DMS53 treated with DMSO at 0.1 percent for 48 hours (cell line): ENCODE measurements around the gene SLC15A4.
"Not testable (repeated sequence)": the region's sequence is repeated elsewhere in the genome, so short reads cannot be mapped to it uniquely, and the experiment has no call there.

Experiments used
- DNase-seq: peaks from one replicate; lab custom pipeline; 2025; ENCODE audit not compliant: unreplicated experiment; lab: John Stamatoyannopoulos, UW

Gene SLC15A4

DNA sequence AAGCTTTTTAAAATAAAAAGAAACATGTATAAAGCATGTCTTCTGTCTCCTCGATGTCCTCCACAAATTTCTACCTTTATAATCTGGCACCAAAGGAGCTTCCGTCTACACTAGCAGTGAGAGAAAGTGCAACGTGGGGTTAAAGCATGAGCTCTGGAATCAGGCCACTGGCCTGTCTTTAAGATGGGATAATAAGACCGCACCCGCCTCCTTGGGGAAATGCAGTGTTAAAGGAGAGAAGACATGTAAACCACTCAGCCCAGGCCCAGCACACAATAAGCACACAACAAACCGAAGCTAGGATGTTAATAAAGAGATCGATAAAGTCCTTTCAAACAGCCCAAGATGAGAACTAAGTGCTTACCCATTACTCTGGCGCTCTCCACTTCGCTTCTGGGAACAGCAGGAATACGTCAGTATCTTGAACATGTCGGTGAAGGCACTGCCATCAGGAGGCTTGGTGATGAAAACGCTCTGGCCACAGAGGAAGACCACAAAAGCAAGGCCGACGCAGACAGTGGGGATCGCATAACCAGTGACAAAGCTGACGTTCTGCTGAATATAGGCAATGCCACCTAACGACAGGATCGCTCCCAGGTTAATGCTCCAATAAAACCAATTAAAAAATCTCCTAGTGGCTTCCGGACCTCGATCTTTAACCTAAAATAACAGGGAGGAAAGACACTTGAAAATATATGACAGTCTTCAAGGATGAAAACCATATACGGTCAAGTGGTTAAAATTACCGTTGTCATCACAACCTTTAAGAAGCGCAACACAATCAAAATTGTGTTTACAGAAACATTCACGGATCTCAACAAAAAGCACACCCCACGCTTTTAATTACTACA lies 9.1 kb downstream of the SLC15A4 start:
- no peak for DNase-seq

DNA sequence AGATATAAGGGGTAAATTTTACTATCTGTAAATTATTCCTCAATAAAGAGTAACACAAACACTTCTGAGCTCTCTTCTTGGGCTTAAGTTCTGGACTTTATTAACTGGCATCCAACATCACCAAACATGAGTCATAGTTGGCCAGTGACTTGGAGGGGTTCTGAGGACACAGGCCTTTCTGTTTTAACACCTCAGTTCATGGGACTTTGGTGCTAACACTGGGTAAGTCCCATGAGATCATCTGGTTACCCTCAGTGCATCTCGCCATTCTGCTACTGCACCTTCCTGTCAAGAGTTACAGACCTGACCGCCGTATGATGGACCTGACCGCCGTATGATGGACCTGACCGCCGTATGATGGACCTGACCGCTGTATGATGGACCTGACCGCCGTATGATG lies 9.9 kb downstream of the SLC15A4 start:
- no peak for DNase-seq

DNA sequence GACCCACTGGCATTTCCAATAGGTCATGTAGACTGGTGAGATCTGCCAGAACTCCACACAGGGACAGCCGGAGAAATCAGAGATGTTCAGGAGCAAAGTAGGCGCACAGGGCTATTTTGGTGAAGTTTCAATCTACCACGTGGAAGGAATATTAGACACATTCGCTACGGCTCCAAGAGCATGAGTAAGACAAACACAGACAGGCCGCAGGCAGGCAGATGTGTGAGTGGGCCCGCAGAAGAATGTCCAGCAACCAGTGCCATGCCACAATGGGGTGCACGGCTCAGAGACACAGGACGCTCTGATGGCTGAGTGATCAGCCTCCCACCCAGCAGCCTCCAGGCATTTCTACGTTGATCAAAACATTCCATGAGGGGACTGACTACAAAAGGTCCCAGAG lies 10.4 kb downstream of the SLC15A4 start:
- no peak for DNase-seq

DNA sequence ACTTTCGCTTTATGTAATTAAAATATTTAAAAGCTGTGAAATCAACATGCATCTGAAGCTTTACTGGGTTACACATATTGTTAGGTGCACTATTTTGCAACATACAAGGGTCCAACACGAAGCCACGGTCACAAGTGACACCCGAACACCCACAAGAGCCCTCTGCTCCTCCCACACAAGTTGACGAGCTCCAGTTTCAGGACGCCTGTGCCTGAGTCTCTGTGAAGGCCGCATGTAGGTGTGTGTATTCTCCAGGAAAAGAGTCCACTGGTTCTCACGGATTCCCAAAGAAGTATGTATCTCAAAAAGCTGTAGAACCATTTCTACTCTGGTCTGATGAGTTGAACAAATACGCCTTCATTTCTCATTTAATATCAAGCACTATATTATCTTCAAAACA lies 12.0 kb downstream of the SLC15A4 start:
- no peak for DNase-seq

DNA sequence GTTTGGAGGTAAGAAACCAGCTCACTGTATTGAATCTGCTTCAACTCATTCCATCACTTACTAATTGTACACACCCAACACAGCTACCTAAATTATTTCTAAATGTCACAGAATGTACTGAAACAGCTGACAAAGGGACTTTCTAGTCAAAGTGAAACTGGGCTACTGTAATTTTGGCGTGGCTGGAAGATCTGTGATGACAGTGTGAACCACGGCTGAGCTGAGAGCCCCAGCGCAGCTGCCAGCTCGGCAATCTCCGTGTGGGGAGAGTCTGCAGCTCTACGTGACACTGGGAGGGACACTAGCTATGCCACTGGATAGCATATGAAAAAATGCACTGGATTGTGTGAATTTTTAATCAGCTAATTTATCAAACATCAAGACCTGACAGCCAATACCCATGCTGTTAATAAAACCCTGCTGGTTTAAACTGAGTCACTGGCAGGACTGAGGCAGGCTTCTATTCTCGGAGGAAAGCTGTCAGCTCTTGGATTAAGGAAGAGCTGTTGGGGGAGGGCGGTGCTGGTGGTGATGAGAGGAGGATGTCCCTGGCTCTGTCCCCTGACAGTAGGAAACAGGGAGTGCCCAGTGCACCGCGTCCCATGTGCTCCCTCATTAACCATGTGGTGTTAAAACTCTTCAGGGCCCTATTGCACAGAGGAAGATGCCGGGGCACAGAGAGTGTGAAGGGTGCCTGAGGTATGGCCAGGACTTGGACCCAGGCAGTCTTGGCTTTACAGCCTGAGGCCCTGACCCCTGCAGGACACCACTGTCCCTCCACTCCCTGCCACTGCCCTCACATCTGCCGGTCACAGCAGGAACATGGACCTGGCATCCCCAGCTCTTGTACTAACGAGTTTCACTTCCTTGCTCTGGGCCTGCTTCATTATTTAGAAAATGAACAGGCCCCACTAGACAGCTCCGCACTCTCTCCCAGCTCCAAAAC lies 13.3 kb downstream of the SLC15A4 start:
- DNase-seq = no peak

DNA sequence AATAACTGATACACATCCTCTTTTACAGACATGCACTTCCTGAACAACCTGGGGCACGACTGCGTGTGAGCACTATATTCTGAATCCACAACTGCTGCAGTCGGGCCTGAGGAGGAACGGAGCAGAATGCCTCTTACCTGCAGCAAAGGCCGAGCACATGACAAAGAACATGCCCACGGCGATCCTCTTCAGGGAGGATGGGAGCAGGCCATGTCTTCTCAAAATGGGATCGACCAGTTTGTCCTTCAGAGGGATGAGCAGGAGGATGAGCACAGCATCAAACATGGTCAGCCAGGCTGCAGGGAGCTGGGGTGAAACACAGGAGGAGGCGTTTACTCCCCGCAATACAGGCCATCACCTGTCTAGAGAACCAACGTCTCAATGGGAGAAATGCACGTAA lies 15.1 kb downstream of the SLC15A4 start:
- DNase-seq = no peak

DNA sequence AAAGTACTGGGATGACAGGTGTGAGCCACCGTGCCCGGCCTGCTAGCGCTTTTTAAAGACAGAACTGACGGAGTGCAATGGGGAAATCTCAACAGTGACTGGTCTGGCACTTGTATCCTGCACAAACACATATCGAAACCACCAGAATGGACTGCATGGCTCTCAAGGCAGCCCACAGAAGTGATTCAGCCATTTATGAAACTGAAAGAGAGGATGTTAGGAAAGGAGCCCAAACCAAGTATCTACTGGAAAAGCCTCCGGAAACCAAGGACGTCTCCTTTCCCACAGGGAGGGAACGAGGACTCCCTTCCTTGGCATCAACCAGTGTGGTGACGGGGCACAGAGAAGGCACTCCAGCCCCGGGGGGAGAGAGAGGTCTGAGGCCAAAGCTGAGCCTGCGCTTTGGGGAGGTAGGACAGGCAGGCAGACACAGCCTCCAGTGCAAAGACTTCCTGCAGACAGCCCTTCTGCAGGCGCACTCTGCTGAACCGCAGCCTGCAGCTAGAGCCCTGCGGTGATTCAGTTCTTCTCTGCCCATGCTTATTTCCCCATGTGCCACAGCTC lies 16.5 kb downstream of the SLC15A4 start:
- DNase-seq = no peak

DNA sequence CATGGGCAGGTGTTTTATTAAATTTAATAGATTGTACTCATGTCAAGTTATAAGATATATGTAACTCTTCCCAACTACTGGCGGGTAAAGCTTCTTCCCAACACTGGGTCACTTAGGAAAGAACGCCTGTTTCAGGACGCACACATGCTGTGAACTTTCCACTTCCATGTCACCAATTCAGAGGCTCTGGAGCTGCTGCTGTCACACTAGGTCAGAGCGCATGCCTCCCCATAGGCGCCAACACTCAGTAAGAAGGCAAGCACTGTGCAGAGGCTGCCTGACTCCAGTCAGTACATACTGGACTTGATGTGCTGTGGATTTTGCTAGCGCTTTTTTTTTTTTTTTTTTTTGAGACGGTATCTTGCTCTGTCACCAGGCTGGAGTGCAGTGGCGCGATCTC lies 17.2 kb downstream of the SLC15A4 start:
- no peak for DNase-seq

DNA sequence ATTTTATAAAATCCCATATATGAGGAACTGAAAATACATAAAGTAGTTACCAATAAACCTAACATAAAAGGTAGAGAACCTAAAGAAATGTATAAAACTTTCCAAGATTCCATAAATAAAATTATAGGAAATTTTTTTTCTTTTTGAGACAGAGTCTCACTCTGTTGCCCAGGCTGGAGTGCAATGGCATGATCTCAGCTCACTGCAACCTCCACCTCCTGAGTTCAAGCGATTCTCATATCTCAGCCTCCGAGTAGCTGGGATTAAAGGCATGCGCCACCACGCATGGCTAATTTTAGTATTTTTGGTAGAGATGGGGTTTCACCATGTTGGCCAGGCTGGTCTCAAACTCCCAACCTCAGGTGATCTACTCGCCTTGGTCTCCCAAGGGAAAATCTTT lies 18.4 kb downstream of the SLC15A4 start:
- DNase-seq = not testable (repeated sequence)

DNA sequence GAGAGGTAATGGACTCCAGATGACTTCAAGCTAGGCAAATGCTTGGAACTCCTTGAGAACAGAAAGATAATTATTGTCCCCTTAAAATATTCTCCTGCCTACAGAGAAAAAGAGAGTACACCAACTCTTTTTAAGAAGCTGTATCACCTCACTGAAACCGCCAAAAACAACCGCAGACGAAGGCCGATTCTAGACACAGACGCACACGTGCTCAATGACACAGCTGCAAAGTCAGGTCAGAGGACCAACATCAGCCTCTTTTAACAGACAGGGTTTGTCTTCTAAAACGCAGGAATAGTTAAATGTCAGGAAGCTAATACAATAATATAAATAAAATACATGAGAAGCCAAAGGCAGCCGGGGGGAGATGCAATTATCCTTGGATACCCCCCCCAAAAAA lies 19.0 kb downstream of the SLC15A4 start:
- DNase-seq = no peak

DNA sequence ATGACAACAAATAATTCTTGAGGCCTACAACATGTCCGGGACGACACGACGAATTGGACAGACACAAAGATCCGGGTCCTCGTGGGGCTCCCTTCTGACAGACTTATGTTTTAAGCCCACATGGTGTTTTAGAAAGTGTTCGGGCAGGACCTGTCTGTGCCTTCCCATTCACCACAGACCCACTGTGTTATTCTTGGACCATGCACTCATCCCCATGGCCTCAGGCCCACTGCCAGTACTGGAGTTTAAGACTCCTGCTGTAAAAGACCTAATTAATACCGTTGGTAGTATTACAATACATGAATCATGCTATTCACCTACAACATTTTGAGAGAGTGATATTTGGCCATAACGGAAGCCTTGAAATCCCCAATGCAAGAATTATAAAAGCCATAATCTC lies 20.0 kb downstream of the SLC15A4 start:
- DNase-seq = no peak

DNA sequence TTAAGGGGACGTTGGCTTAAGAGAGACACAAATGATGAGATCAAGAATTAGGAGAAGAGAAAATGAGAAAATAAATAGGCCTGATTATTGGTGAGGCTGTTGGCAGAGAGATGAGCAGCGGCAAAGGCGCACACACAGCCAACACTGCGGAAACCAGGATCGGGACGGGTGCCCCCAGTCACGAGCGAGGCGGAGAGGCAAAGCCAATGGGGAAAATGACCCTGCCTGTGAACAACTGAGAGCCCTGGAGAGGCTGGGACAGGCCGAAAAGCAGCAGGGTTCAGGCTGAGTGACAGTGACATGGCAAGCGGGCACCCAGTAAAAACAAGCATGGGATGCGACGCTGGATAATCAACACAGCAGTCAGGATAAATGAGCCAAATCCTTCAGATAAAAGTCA lies 21.0 kb downstream of the SLC15A4 start:
- no peak for DNase-seq

DNA sequence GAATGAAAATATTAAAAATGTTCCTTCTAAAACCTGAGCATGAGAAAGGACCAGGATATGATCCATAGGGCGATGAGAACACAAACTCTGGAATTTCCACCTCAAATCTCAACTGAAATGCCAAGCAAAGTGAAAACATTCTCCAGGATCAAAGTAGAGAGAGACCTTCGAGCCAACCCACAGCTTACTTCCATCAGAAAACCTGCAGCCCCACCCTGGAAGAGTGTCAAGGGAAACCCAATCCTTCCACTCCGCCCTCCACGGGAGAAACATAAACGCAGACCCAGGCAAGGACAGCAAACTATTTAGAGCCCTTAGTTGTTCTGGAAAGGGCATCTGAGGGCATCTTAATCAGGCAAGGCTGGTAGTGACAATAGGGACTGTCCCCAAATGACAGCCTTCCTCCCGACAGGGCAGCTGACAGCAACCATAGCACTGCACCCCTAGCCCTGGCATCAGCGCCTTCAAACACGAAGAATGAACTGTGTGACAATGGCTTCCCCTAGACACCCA lies 21.8 kb downstream of the SLC15A4 start:
- no peak for DNase-seq

DNA sequence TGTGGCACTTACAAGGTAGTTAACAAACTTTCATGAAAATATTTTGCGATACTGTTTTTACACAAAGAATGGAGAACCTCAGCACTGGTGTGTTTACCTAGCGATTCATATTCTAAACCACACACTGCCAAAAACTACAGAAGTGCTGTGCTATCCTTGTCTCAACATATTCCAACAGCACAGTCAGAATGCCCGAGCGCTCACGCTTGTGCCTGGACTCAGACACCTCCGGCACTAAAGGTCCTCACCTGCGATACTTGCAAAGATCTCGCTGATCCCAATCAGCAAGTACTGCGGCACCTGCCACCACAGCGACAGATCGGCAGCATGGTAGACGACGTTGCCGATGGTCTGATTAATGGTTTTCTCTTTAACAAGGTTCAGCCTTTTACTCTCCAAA lies 23.2 kb downstream of the SLC15A4 start:
- no peak for DNase-seq

DNA sequence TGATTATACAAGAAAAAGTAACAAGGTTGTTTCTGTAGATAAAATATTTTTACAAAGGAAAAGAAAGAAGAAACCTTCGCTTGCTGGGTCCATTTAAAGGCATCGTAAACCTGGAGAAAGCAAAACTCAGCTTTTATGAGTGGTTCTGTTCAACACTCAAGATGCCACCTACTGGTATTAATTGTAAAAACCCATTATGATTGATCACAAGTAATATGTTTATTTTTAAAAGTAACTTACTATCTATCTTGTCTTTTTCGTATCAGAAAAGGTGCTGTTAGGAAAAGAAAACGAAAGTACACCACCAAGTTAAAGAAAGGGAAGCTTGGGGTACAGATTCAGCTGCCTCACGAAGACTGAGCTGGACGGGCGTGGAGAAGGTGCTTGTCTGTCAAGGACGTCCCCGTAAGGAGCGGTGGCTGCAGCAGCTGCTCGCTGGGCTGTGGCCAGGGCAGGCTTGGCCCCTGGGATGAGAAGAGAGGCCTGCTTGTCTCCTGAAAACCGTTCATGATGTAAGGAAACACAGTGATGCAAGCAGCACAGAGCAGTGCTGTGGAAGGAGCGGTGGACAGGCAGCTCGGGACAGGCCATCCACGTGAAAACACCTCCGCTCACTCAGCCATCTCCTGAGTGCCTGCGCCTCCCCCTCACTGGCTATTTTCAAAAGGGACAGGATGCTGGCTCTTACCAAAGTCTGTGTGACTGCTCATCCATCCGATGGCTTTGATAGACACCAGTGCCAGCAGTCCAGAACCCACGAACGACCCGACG lies 25.0 kb downstream of the SLC15A4 start:
- DNase-seq = no peak

DNA sequence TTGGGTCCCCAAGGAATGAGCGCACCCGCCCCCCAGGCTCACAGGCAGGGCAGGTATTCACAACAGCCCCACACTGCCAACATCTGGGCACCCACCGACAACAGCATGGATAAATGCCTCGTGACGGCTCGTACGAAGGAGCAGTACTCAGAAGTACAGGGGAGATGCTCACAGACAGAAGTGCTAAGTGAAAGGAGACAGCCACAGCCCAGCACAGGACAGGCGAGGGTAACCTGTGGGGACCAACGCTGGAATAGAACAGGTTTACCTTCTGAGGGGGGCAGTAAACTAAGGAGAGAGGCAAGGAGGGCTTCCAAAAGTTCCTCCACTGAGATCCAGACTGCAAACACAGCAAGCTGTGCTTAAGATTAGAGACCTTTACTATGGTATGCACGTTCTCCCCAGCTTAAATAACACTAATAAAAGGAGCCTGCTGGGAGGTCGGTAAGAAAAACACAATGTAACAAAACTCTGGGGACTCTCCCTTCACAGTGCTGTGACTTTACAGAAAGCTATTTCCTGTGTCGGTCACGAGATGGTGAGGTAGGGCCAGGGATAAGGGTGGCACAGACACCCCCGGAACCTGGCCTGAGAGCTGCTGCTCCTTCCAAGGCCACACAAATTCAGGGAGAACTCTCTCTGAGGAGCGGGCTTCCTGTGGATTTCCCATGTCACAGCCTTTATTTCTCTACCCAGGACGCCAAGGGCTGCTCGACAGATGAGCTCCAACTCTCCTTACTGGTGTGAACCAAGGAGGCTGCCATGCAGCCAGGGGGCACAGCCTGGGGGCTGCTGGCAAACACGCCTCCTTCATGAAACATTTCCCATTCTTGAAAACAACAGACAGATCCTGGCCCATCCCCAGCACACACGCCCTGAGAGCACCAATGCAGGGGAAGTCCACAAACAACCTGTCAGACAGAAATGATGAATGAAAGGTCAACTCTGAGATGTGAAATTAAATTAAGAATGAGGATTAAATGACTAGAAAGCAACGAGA lies 26.3 kb downstream of the SLC15A4 start:
- no peak for DNase-seq

DNA sequence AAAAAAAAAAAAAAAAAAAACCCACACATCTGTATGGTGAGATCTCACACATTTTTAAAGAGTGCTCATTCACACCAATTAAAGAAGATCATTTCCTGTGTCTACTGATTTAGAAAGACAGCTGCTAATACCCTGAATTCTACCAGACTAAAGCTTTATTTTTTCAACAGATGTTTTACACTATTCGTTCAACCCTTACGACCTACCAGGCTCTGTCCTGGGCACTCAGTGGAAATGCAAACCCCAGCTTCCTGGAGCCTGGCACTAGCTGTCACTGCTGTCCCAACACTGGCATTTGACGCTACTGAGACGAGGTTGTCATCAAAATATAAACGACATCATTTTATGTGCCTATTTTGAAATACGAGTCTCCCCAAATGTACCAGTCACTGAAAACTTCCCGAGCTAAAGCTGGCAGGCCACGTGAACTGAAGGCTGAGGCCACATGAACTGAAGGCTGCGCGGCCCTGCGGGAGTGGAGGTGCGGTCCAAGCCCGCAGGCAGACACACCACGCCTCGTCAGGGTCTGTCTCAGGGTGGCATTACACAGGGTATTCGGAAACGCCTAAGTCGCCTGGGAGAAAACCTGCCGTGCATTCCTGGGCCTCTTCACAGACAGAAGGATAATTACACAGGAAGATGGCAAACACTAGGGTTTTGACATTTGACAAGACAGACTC lies 27.2 kb downstream of the SLC15A4 start:
- no peak for DNase-seq

DNA sequence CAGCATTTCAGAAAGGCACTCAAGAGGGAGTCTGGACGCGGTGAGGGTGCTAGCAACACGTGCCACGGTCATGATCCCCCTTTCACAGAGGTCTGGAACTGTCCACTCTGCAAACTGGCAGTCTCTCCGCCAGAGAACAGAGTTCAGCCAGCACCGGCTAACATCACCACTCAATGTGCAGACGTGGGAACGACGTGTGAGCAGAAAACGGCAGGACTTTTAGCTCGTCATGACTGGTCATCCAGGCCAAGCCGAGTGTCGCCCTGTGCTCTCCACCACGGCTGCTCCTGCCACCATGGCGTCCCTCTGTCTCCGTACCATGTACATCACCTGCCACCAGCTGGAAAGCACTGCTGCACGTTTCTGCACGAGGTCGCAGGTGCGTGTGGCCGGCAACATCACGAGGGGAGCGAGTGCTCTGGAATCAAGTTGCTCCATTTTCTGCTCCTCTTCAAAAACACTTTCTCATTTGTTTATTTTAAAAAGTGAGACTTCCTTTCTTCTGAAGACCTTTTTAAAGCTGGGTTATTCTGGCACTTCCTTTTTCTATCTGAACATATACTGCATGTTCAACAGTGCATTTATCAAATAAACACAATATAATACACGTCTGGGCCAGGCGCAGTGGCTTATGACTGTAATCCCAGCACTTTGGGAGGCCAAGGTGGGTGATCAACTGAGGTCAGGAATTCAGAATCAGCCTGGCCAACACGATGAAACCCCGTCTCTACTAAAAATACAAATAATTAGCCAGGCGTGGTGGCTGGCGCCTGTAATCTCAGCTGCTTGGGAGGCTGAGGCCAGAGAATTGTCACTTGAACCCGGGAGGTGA lies 28.0 kb downstream of the SLC15A4 start:
- DNase-seq = no peak
